Epithelial cell of prostate (primary cell): ENCODE results near the gene DNAJC16.

Source experiments
- DNase-seq: peaks from one replicate; pipeline ENCODE4 v3.0.0-alpha.2; 2011; ENCODE audit warnings: low read depth, low spot score
- H3K27ac ChIP-seq: fragments of 450-650 bp; 2 replicates; pipeline ENCODE4 v1.5.1; 2017; ENCODE audit warnings: mild to moderate bottlenecking

Gene DNAJC16

GRCh38 chr1:15526021-15526489 is 593 bp upstream of the DNAJC16 start:
- DNase-seq = no peak
- H3K27ac ChIP-seq = peak overlapping the region; percentile 93

GRCh38 chr1:15531003-15531402 is 4.4 kb downstream of the DNAJC16 start:
- no peak overlapping the region for H3K27ac ChIP-seq
- DNase-seq = no peak

- DNase-seq = no peak
- no peak overlapping the region for H3K27ac ChIP-seq
These were observed 5.0 kb downstream of the DNAJC16 start for GRCh38 chr1:15531682-15532081.

- H3K27ac ChIP-seq = no peak overlapping the region
- DNase-seq = no peak
These were observed 12.1 kb downstream of the DNAJC16 start for GRCh38 chr1:15538771-15539170.

- no peak for DNase-seq
These were observed 13.5 kb downstream of the DNAJC16 start for GRCh38 chr1:15540186-15540585.

GRCh38 chr1:15541231-15541792 is 14.7 kb downstream of the DNAJC16 start:
- no peak for DNase-seq
- no peak overlapping the region for H3K27ac ChIP-seq

More at GRCh38 chr1:15540186-15540585, 13.5 kb downstream of the DNAJC16 start:
- no peak overlapping the region for H3K27ac ChIP-seq

GRCh38 chr1:15542388-15543250 is 16.0 kb downstream of the DNAJC16 start:
- no peak for DNase-seq
- H3K27ac ChIP-seq = no peak overlapping the region

- no peak overlapping the region for H3K27ac ChIP-seq
- no peak for DNase-seq
These were observed 16.6 kb downstream of the DNAJC16 start for GRCh38 chr1:15543251-15543588.

GRCh38 chr1:15543589-15544568 is 17.2 kb downstream of the DNAJC16 start:
- DNase-seq = no peak

GRCh38 chr1:15546641-15547040 is 20.0 kb downstream of the DNAJC16 start:
- H3K27ac ChIP-seq = no peak overlapping the region
- DNase-seq = no peak

More at GRCh38 chr1:15543589-15544568, 17.2 kb downstream of the DNAJC16 start:
- H3K27ac ChIP-seq = no peak overlapping the region

- DNase-seq = no peak
- H3K27ac ChIP-seq = no peak overlapping the region
These were observed 23.9 kb downstream of the DNAJC16 start for GRCh38 chr1:15550573-15550972.

- no peak overlapping the region for H3K27ac ChIP-seq
- no peak for DNase-seq
These were observed 30.4 kb downstream of the DNAJC16 start for GRCh38 chr1:15557008-15557407.

- DNase-seq = no peak
- peak overlapping the region; percentile 94 for H3K27ac ChIP-seq
These were observed 30.9 kb downstream of the DNAJC16 start for GRCh38 chr1:15557594-15557993.

GRCh38 chr1:15558516-15558915 is 31.9 kb downstream of the DNAJC16 start:
- H3K27ac ChIP-seq = peak overlapping the region; percentile 94
- DNase-seq = no peak

GRCh38 chr1:15559189-15559810 is 32.7 kb downstream of the DNAJC16 start:
- H3K27ac ChIP-seq = peak overlapping the region; percentile 94
- peak; percentile 76 for DNase-seq

- no peak for DNase-seq
- no peak overlapping the region for H3K27ac ChIP-seq
These were observed 41.9 kb downstream of the DNAJC16 start for GRCh38 chr1:15568387-15569073.

- no peak for DNase-seq
These were observed 44.2 kb downstream of the DNAJC16 start for GRCh38 chr1:15570861-15571260.

GRCh38 chr1:15571266-15571665 is 44.6 kb downstream of the DNAJC16 start:
- no peak overlapping the region for H3K27ac ChIP-seq
- no peak for DNase-seq

More at GRCh38 chr1:15570861-15571260, 44.2 kb downstream of the DNAJC16 start:
- no peak overlapping the region for H3K27ac ChIP-seq

GRCh38 chr1:15573477-15573876 is 46.8 kb downstream of the DNAJC16 start:
- no peak overlapping the region for H3K27ac ChIP-seq
- DNase-seq = no peak
